MV-4-11 (cell line): ENCODE data around the gene SLX1A.
A peak's percentile ranks its signal among the peaks of the same experiment; 100 is the strongest.
"Not testable (repeated sequence)": the region's sequence is repeated elsewhere in the genome, so short reads cannot be mapped to it uniquely, and the experiment has no call there.

Source experiments
- DNase-seq: peaks from one replicate; lab custom pipeline; 2025; lab: John Stamatoyannopoulos, UW

The SLX1A gene

DNA sequence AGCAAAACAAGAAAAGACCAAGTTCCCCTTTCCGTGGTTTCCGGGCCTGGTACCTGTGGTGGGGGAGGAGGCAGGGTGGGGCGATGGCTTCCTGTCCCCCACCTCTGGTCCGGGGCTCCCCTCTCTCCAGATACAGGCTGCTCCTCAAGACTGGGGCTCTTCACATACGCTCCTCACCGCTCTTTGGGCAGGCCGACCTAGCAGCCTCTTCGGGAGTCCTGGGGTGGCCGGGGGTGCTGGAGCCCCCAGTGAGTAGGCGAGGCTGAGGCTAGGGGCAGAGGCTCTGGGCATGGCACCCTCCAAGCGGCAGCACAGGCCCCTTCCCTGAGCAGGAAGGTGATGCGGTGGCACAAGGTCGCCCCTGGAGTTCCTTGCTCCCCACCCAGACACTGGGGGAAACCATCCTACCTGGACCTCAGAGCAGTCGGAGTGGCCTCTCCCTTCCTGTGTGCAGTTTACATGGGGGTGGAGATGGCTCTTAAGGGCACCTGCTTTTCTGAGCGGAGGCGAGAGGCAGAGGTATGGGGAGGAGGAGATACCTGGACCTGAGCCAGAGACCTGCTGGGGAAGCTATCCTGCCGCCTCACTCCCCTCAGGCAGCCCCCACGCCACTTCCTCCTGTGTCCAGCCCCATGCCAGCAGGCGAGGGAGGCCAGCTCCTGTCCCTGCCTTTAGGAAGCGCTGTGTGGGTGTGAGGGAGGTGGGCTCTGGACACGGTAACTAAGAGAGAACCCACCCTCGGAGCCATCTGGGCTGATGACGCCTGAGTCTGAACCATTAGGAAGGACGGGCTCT, 9.4 kb upstream of the SLX1A start:
- DNase-seq = peak; percentile 74

DNA sequence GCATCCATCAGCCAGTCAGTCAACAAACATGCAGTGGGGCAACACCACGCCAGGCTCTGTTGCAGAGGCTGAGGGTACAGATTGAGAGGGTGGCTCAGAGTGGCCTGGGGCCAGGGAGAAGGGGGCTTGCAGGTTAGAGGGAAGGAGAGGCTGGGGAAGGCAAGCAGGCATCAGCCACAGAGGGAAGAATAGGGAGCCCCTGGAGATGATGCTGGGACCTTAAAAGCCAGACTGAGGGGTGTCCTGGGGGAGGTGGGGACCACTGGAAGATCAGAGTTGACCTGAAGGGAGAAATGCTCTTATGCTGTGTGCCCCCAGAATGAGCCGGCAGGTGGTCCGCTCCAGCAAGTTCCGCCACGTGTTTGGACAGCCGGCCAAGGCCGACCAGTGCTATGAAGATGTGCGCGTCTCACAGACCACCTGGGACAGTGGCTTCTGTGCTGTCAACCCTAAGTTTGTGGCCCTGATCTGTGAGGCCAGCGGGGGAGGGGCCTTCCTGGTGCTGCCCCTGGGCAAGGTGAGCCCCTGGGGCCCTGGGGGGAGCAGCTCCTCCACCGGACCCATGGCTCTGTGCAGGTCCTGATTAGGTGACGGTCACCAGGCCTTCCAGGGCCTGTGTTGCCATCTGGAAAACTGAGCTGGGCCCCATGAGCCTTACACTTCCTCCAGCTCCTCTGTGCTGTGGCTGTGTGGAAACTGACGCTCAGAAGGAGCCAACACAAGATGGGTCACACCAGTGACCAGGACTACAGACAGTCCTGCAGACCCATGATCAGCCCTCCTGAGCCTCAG, 8.6 kb upstream of the SLX1A start:
- DNase-seq = peak; percentile 70

DNA sequence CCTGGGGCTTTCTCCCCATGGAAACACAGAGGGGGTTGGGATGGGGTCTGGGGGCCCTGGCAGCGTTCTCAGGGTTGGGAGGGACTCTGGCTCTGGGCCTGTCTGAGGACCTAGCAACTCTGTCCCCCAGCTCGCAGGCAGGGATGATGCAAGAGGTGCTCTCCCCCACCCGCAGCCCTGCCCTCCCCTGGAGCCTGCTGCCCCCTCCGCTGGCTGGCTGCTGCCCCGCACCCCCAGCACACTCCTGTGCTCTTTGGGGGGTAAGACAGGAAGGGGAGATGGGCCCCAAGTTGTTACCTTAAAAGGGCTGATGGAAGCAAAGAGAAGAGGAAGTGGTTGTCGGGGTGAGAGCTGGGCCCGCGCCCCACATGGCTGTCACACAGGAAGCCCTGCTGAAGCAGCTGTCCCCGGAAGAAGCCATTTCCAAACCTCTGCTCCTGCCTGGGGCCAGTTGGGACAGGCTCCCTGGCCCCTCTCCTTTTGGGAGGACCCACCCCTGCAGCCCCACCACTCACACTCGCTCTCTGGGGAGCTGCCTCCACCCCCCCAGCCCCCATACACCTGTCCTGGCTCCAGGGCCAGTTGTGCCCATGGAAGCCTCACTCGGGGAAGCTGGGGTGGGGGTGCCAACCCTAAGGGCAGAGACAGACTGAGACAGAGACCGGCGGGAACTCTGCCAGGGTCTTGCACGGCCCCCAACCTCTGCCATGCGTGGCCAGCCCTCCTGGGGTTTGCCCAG, 7.8 kb upstream of the SLX1A start:
- DNase-seq = peak; percentile 96

DNA sequence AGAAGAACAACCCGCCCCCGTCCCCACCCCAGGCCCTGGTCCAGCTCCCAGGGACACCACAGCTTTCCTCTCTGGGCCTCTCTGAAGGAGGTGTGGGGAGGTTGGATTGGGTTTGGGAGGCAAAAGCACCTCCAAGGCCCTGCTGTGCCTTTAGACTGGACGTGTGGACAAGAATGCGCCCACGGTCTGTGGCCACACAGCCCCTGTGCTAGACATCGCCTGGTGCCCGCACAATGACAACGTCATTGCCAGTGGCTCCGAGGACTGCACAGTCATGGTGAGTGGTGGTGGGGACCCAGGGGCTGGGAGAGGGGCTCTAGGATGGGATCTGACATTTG, 7.3 kb upstream of the SLX1A start:
- DNase-seq = no peak

DNA sequence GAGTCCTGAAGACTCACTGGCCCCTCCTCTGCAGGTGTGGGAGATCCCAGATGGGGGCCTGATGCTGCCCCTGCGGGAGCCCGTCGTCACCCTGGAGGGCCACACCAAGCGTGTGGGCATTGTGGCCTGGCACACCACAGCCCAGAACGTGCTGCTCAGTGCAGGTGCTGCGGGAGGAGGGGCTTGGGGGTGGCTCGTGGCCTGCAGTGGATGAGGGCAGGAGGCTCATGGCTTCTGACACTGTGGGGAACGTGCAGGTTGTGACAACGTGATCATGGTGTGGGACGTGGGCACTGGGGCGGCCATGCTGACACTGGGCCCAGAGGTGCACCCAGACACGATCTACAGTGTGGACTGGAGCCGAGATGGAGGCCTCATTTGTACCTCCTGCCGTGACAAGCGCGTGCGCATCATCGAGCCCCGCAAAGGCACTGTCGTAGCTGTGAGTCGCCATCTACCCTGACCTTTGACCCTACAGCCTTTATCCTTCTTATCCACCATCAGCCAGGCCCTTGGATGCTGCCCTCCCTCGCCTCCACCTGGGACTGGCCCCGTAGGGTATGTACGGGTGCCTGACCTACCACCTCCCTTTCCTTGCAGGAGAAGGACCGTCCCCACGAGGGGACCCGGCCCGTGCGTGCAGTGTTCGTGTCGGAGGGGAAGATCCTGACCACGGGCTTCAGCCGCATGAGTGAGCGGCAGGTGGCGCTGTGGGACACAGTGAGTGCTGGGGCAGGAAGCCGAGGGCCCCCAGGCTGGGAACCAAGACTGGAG, 6.7 kb upstream of the SLX1A start:
- DNase-seq = peak; percentile 60

DNA sequence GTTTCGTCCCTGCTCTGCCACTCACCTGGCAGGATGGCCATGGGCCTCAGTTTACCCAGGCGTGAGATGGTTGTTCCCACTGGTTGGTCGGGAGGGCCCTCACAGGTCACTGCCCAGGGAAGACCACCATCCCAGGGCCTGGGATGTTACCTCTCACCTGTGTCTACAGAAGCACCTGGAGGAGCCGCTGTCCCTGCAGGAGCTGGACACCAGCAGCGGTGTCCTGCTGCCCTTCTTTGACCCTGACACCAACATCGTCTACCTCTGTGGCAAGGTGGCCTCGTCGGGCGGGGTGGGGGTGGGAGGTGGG, 6.2 kb upstream of the SLX1A start:
- no peak for DNase-seq

DNA sequence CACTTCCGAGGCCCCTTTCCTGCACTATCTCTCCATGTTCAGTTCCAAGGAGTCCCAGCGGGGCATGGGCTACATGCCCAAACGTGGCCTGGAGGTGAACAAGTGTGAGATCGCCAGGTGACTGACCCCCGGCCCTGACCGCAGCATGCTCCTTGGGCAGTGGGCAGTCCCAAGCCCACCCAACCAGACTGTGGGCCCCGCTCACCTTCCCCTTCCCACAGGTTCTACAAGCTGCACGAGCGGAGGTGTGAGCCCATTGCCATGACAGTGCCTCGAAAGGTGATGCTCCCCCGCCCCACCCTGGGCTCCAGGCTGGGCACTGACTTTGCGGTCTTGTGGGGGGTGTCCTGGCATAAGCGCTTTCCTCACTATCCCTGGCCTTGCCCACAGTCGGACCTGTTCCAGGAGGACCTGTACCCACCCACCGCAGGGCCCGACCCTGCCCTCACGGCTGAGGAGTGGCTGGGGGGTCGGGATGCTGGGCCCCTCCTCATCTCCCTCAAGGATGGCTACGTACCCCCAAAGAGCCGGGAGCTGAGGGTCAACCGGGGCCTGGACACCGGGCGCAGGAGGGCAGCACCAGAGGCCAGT, 5.6 kb upstream of the SLX1A start:
- no peak for DNase-seq

DNA sequence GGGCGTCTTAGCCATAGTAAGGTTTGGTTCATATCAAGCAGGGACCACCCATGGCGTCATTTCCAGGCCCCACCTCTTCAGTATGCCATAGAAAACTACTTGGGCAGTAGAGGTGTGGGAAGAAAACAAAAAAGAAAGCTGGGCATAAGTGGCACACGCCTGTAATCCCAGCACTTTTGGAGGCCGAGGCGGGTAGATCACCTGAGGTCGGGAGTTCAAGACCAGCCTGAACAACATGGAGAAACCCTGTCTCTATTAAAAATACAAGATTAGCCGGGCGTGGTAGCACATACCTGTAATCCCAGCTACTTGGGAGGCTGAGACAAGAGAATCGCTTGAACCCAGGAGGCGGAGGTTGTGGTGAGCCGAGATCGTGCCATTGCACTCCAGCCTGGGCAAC, 2.5 kb upstream of the SLX1A start:
- not testable (repeated sequence) for DNase-seq

DNA sequence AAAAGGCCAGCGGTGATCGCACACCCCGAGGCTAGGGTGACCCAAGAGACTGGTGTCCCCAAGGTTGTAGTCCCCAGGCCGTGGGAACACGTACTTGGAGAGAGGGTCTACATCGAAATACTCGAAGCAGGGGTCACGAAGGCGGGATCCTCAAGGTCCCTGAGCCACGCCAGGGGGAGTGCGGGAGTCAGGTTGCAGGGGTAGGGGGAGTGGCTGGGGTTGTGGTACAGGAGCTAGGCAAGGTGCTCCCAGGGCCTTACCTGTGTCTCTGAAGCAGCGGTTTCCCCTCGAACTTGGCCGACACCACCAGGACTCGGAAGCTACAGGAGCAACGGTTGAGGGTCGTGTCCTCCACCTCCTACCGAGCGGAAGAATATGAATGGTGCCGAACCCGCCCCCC, 577 bp upstream of the SLX1A start:
- not testable (repeated sequence) for DNase-seq

DNA sequence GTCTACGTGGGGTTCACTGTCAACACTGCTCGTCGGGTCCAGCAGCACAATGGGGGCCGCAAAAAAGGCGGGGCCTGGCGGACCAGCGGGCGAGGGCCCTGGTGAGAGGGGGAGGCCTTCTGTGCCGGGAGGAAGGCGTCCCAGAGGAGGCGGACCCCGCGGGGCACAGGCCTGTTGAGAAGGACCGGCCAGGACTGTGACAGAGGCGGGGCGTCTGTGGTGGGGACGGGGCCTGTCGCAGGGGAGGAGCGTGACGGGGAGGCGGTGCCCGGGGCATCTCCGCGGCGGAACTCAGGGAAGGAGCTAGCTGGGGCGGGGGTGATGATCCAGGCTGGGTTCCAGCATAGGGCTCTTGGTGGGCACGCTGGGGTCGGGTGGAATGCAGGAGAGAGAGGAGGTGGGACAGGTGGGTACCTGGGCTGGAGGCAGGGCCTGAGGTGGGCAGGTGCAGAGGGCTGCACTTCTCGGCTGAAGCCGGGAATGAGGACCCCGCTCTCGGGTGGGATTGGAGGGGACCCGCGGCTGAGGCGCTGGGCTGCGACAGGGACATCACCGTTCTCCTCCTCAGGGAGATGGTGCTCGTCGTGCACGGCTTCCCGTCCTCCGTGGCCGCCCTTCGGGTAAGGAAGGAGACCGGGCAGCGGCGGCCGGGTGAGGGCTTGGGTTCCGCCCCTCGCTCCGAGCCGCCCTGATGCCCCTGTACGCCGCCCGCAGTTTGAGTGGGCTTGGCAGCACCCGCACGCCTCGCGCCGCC, 674 bp downstream of the SLX1A start:
- DNase-seq = not testable (repeated sequence)

DNA sequence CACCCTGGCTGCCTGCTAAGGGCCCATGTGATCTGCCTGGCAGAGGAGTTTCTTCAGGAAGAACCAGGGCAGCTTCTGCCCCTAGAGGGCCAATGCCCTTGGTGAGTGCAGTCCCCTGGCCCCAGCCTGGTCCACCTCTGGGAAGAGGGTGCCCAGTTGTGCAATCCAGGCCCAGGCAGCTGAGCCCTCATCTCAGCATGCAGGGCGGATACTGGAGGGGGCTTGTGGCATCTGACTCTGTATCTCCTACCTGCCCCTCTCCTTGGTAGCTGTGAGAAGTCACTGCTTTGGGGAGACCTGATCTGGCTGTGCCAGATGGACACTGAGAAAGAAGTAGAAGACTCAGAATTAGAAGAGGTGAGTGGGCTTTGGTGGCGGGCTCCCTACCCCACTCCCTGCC, 3.3 kb downstream of the SLX1A start:
- DNase-seq = not testable (repeated sequence)

DNA sequence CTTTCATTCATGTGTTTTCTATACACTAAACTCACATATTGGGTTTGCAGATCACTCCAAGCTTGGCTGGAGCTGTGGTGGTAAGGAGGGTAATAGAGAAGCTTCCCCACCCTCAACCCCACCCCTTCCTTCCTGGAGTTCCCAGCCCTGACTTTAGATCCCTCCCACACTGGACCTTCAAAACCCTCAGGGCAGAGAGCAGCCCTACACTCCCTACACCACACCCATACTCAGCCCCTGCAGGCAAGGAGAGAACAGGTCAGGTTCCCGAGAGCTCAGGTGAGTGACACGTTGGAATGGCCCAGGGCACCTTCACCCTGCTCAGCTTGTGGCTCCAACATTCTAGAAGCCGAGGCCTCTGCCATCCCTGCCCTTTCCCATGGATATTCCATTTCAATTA, 5.4 kb downstream of the SLX1A start, which contains the start of gene SULT1A3:
TSS of gene SULT1A3 (plus strand) at position 207 of the 400 bp plus-strand sequence. CDS start 1,474 bp downstream, outside the sequence.
- DNase-seq = not testable (repeated sequence)

DNA sequence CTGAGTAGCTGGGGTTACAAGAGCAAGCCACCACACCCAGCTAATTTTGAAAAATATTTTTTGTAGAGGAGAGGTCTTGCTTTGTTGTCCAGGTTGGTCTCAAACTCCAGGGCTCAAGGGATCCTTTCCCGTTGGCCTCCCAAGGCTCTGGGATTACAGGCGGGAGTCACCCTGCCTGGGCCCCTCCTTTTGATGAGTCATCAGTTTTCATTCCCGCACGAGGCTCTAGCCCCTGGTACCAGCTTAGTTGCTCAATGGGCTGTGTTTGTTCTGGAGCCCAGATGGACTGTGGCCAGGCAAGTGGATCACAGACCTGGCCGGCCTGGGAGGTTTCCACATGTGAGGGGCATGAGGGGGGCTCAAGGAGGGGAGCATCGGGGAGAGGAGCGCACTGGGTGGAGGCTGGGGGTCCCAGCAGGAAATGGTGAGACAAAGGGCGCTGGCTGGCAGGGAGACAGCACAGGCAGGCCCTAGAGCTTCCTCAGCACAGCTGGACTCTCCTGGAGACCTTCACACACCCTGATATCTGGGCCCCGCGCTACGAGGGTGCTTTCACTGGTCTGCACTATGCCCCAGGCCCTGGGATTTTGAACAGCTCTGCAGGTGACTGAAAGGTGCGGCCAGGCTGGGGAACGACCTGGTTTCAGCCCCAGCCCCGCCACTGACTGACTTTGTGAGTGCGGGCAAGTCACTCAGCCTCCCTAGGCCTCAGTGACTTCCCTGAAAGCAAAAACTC, 6.1 kb downstream of the SLX1A start:
- not testable (repeated sequence) for DNase-seq

DNA sequence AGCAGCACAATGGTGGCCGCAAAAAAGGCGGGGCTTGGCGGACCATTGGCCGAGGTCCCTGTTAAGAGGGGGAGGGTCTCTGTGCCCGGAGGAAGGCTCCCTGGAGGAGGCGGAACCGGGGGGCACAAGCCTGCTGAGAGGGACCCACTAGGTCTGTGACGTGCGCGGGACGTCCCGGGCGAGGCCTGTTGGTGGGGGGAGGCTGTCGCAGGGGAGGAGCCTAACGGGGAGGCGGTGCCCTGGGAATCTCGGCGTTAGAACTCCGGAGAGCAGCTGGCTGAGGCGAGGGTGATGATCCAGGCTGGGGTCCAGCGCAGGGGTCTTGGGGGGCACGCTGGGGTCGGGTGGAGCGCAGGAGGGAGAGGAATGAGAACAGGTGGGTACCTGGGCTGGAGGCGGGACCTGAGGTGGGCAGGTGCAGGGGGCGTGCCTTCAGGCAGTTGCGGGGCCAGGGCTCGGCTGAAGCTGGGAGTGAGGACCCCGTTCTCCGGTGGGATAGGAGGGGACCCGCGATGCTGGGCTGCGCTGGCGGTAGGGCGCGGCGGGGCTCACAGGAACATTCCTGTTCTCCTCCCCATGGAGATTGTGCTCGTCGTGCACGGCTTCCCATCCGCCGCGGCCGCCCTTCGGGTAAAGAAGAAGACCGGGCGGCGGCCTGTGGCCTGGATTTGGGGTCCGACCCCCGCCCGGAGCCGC, 12.0 kb downstream of the SLX1A start:
- DNase-seq = not testable (repeated sequence)

DNA sequence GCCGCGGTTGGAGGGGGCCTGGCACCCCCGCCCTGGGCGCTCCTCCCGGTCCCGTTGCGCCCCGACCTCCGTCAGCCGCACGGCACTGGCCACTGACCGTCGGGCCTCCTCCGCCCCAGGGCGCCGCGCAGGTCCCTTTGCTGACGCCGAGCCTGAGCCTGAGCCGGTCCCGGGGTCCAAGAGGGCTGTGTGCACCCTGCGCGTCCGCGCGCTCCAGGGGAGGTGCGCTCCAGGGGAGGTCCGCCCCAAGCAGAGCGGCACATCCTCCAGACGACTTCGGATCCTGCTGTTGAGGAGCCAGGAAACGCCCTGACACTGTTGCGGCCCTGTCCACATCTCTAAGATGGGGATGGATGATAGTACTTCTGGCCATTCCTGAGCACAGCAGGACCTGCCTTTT, 12.6 kb downstream of the SLX1A start:
- DNase-seq = not testable (repeated sequence)

DNA sequence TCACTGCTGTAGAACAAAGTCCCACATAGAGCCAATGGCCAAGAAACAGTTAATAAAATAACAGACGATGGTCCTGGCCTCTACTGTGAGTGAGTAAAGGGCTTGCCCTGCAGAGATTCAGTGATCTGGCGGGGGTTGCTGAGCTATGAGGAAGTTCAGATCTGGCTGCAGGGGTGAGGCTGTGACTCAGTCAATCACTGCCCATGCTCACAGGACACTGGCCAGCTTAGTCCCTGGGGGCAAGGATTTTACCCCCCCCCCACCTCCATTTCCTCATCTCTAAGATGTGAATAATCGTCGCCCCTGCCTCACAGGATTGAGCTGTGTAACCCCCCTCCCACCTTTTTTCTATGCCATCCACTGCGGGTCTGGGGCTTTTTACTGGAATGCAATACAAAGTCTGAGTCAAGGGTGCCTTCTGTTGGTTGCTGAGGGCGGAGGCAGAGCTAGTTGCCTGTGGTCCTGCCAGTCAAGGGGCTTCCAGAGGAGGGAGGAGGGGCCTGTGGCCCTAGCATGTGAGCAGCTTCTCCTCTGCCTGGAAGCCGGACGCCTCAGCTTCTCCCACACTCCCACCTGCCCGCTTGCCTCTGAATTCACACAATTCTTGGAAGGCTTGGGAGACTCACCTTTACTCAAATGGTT, 13.5 kb downstream of the SLX1A start:
- DNase-seq = not testable (repeated sequence)

DNA sequence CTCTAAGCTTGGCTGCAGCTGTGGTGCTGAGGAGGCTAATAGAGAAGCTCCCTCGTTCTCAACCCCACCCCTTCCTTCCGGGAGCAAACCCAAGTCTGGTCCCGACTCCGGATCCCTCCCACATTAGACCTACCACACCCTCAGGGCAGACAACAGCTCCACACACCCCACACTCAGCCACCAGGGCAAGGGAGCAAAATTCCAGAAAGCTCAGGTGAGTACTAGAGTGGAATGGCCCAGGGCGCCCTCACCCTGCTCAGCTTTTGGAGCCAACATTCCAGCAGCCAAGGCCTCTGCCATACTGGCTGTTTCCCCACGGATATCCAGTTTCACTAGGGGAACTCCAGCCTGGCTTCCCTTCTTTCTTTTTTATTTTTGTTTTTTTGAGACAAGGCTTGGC, 15.4 kb downstream of the SLX1A start:
- not testable (repeated sequence) for DNase-seq

DNA sequence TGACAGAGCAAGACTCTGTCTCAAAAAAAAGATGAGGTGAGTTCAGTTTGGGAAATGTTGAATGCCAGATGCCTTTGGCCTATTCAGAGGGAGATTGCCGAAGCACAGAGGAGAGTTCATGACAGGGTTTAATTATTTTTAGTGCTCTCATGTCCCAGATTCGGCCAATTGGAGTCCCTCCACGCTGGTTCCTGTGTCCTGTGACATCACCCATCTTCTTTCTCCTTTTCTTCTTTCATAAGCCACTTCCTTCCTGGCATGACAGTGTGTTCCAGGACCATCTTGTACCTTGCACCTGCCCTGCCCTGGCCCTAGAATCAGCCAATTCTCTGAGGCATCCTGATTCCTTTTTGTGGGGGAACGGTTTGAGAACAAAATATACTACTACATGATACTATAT, 17.7 kb downstream of the SLX1A start:
- DNase-seq = not testable (repeated sequence)

DNA sequence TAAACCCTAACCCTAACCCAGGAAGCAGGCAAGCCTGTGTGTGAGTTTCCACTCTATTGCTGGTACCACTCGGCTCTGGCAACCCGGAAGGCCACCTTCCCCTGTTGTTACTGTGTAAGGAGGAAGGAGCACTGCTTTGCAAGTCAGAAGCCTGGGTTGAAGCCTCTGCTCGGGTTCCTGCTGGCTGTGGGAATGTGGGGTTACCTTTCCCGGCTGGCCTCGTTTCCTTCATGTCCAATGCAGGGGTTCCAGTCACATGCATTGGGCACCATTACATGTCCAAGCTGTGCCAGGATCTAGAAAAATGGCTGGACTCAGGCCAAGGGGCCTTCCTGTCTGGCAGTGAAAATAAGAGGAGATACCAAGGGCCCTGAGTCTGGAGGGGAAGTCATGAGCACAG, 23.4 kb downstream of the SLX1A start:
- DNase-seq = not testable (repeated sequence)
